ENCODE data around the gene URI1. TPM values are rescaled to one million over a fixed set of nuclear protein-coding genes. Genes with fewer than 3 reads are reported as not detected.

Gene URI1
- total RNA-seq, 6 donors from 2014 or later: 23.3 to 56.7 (median 40.3) TPM

DNA sequence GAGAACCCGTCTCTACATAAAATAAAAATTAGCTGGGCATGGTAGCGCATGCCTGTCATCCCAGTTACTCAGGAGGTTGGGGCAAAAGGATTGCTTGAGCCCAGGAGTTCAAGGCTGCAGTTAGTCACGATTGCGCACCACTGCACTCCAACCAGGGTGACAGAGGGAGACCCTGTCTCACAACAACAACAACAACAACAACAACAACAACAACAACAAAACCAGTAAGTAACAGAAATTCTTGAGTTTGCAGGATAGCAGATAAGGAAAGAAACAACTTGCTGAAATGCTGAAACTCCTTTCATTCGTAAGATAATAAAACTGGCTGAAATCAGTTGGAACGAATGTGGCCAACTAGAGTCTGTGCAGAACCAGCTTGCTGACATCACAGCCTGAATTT is 23.1 kb upstream of the URI1 start:
- peaks cover 0 to 2% (median 0%) of the 10 kb centered on the region in 4 donors for H3K4me1 ChIP-seq
- TF ChIP-seq POLR2A (IDR thresholded peaks at IDR 0.05): no peak
- TF ChIP-seq POLR2AphosphoS5 (IDR thresholded peaks at IDR 0.05): no peak
- no peak for TF ChIP-seq CTCF (IDR thresholded peaks at IDR 0.05)
- TF ChIP-seq EP300 (IDR thresholded peaks at IDR 0.05): no peak
- ATAC-seq (ENCODE audit: low FRiP score in 2 of 2) (no peak), DNase-seq (no peak)
- no peak overlapping the region for H3K4me3 ChIP-seq
- H3K27ac ChIP-seq: no peak overlapping the region
- no peaks in the 10 kb centered on the region for H3K27me3 ChIP-seq
- WGBS, 2 donors: 87 to 89% methylated on average over 6 of the region's 6 CpGs
- H3K9me3 ChIP-seq: no peaks in the 10 kb centered on the region
- H3K36me3 ChIP-seq: no peaks in the 10 kb centered on the region

DNA sequence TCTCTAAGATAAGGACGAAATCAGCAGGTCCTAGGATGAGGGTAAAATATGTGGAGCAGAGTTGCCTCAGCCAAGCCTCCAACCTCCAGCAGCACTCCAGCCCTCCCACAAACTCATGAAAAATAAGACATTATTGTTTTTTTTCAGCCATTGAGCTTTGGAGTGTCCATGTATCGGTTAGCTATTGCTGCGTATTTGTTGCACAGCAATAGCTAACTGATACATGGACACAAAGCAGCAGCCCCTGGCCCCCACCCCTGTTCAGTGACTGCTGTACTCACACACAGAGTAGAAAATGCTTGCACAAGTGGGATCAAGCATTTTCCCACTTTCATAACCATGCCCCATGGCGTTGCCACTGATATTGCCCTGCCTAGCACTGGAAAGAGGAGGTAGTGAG is 19.1 kb upstream of the URI1 start:
- Histone ChIP-seq H3K36me3 (no peaks in the 10 kb centered on the region), H3K27ac (no peak overlapping the region), H3K27me3 (no peaks in the 10 kb centered on the region), H3K4me1 (no peaks in the 10 kb centered on the region), H3K4me3 (no peak overlapping the region), H3K9me3 (no peaks in the 10 kb centered on the region)
- no peak for ATAC-seq (ENCODE audit: low FRiP score in 2 of 2)
- WGBS, 2 donors: 95 to 96% methylated on average over 3 to 4 of the region's 4 CpGs
- TF ChIP-seq POLR2A (IDR thresholded peaks at IDR 0.05) (no peak), CTCF (IDR thresholded peaks at IDR 0.05) (no peak), POLR2AphosphoS5 (IDR thresholded peaks at IDR 0.05) (no peak)
- DNase-seq: no peak

DNA sequence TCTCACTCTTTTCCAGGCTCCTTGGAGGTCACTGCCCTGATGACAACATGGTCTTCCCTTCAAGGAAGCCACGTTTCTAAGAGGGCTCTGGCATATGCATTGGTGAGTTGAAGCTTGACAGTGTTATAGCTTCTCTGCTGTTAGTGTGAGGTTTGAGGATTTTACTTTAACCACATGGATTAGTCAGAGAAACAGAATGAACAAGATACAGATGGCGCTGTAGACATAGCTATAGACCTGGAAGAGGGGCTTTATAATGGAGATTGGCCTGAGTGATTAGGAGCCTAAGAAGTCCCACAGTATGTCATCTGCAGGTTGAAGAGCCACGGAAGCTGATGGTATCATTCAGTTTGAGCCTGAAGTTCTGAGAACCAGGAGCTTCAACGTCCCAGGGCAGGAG is 18.4 kb upstream of the URI1 start:
- 66 to 75% methylated on average over 4 of the region's 4 CpGs for WGBS, 2 donors

DNA sequence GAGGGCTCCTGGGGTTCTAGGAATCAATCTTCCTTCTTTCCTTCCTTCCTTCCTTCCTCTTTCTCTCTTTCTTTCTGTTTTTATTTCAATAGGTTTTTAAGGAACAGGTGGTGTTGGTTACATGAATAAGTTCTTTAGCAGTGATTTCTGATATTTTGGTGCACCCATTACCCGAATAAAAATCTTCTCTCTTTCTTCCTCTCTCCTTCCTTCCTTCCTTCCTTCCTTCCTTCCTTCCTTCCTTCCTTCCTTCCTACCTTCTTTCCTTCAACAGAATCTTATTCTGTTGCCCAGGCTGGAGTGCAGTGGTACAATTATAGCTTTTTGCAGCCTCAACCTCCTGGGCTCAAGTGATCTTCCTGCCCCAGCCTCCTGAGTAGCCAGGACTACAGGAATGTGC is 16.0 kb upstream of the URI1 start:
- H3K27me3 ChIP-seq: no peaks in the 10 kb centered on the region
- no peak overlapping the region for H3K4me3 ChIP-seq
- no peaks in the 10 kb centered on the region for H3K36me3 ChIP-seq
- no peak for ATAC-seq (ENCODE audit: low FRiP score in 2 of 2)
- H3K27ac ChIP-seq: no peak overlapping the region
- TF ChIP-seq CTCF (IDR thresholded peaks at IDR 0.05) (no peak), POLR2A (IDR thresholded peaks at IDR 0.05) (no peak), POLR2AphosphoS5 (IDR thresholded peaks at IDR 0.05) (no peak), EP300 (IDR thresholded peaks at IDR 0.05) (no peak)
- 46 to 53% methylated on average over 1 of the region's 1 CpG for WGBS, 2 donors
- H3K4me1 ChIP-seq: no peaks in the 10 kb centered on the region
- H3K9me3 ChIP-seq: no peaks in the 10 kb centered on the region
- DNase-seq: no peak

More for the DNA sequence above, 18.4 kb upstream of the URI1 start:
- Histone ChIP-seq H3K4me1 (no peaks in the 10 kb centered on the region), H3K9me3 (no peaks in the 10 kb centered on the region), H3K27me3 (no peaks in the 10 kb centered on the region), H3K4me3 (no peak overlapping the region), H3K36me3 (no peaks in the 10 kb centered on the region), H3K27ac (no peak overlapping the region)
- ATAC-seq (ENCODE audit: low FRiP score in 2 of 2) (no peak), DNase-seq (no peak)
- TF ChIP-seq POLR2A (IDR thresholded peaks at IDR 0.05) (no peak), POLR2AphosphoS5 (IDR thresholded peaks at IDR 0.05) (no peak), CTCF (IDR thresholded peaks at IDR 0.05) (no peak), EP300 (IDR thresholded peaks at IDR 0.05) (no peak)

- no peak overlapping the region for H3K4me3 ChIP-seq
- DNase-seq: no peak
- H3K9me3 ChIP-seq: no peaks in the 10 kb centered on the region
- H3K36me3 ChIP-seq: no peaks in the 10 kb centered on the region
- no peak for ATAC-seq (ENCODE audit: low FRiP score in 2 of 2)
- 76 to 78% methylated on average over 5 of the region's 5 CpGs for WGBS, 2 donors
- H3K27me3 ChIP-seq: no peaks in the 10 kb centered on the region
- H3K27ac ChIP-seq: no peak overlapping the region
- H3K4me1 ChIP-seq: no peaks in the 10 kb centered on the region
- no peak for TF ChIP-seq POLR2A (IDR thresholded peaks at IDR 0.05)
- no peak for TF ChIP-seq POLR2AphosphoS5 (IDR thresholded peaks at IDR 0.05)
- no peak for TF ChIP-seq EP300 (IDR thresholded peaks at IDR 0.05)
- no peak for TF ChIP-seq CTCF (IDR thresholded peaks at IDR 0.05)
Observed at GRCh38 chr19:29926801-29927200, 15.2 kb upstream of the URI1 start.
